Measurements from ENCODE around the gene ATPAF2. TPM values are rescaled to one million over a fixed set of nuclear protein-coding genes. Genes with fewer than 3 reads are reported as not detected.

ATPAF2 gene
- total and polyA plus RNA-seq, 4 donors: 7.1 to 19.9 (median 17.4) TPM

- no peak overlapping the region for H3K4me3 ChIP-seq (ENCODE audit: low read length in 2 of 2)
- DNase-seq (no peak), ATAC-seq (ENCODE audit: low FRiP score) (peak; percentile 91)
- WGBS, 2 donors: 24 to 27% methylated on average over 5 of the region's 5 CpGs
- H3K27ac ChIP-seq (ENCODE audit: low read depth in 1 of 2, low read length in 2 of 2): no peak overlapping the region
- H3K9me3 ChIP-seq (ENCODE audit: control insufficient read depth, low read length): no peaks in the 10 kb centered on the region
- intact Hi-C loops (cut with DNase I): loop anchor here (1.0 to 10.0 kb wide), 5 partner anchors 149 to 352 kb away; partner anchors contain the start of gene RAI1 (in 2 of the 2)
- no peaks in the 10 kb centered on the region for H3K27me3 ChIP-seq (ENCODE audit: control insufficient read depth in 1 of 2, insufficient read depth in 2 of 2, low read length in 1 of 2)
- peaks cover 0 to 2% of the 10 kb centered on the region in 2 donors for H3K36me3 ChIP-seq (ENCODE audit: control insufficient read depth in 1 of 2, insufficient read depth in 2 of 2, low read length in 1 of 2)
- no peaks in the 10 kb centered on the region for H3K4me1 ChIP-seq (ENCODE audit: control insufficient read depth in 1 of 2, insufficient read depth in 2 of 2, low read length in 2 of 2)
Measured at GRCh38 chr17:18033442-18034099, 5.4 kb downstream of the ATPAF2 start.

- intact Hi-C loops (cut with DNase I): loop anchor here (2.0 to 10.0 kb wide), 4 partner anchors 147 to 350 kb away; partner anchors contain the start of gene RAI1 (in 1 of the 2)
- ATAC-seq (ENCODE audit: low FRiP score) (no peak), DNase-seq (no peak)
- no peak overlapping the region for H3K27ac ChIP-seq (ENCODE audit: low read depth in 1 of 2, low read length in 2 of 2)
- H3K4me3 ChIP-seq (ENCODE audit: low read length in 2 of 2): no peak overlapping the region
- H3K36me3 ChIP-seq (ENCODE audit: control insufficient read depth in 1 of 2, insufficient read depth in 2 of 2, low read length in 1 of 2): peaks cover 0 to 2% of the 10 kb centered on the region in 2 donors
- no peaks in the 10 kb centered on the region for H3K9me3 ChIP-seq (ENCODE audit: control insufficient read depth, low read length)
- H3K4me1 ChIP-seq (ENCODE audit: control insufficient read depth in 1 of 2, insufficient read depth in 2 of 2, low read length in 2 of 2): no peaks in the 10 kb centered on the region
- WGBS, 2 donors: 45 to 51% methylated on average over 2 of the region's 2 CpGs
- H3K27me3 ChIP-seq (ENCODE audit: control insufficient read depth in 1 of 2, insufficient read depth in 2 of 2, low read length in 1 of 2): no peaks in the 10 kb centered on the region
Measured at GRCh38 chr17:18031955-18032354, 7.0 kb downstream of the ATPAF2 start.

- ATAC-seq (ENCODE audit: low FRiP score) (no peak), DNase-seq (no peak)
- intact Hi-C loops (cut with DNase I): no loop called here
- Histone ChIP-seq H3K27me3 (ENCODE audit: control insufficient read depth in 1 of 2, insufficient read depth in 2 of 2, low read length in 1 of 2) (no peaks in the 10 kb centered on the region), H3K9me3 (ENCODE audit: control insufficient read depth, low read length) (no peaks in the 10 kb centered on the region), H3K4me3 (ENCODE audit: low read length in 2 of 2) (no peak overlapping the region), H3K27ac (ENCODE audit: low read depth in 1 of 2, low read length in 2 of 2) (no peak overlapping the region), H3K36me3 (ENCODE audit: control insufficient read depth in 1 of 2, insufficient read depth in 2 of 2, low read length in 1 of 2) (peaks cover 0 to 4% of the 10 kb centered on the region in 2 donors), H3K4me1 (ENCODE audit: control insufficient read depth in 1 of 2, insufficient read depth in 2 of 2, low read length in 2 of 2) (no peaks in the 10 kb centered on the region)
- WGBS, 2 donors: 90 to 94% methylated on average over 8 of the region's 8 CpGs
Measured at GRCh38 chr17:18028952-18029540, 9.9 kb downstream of the ATPAF2 start.

- Histone ChIP-seq H3K27me3 (ENCODE audit: control insufficient read depth in 1 of 2, insufficient read depth in 2 of 2, low read length in 1 of 2) (no peaks in the 10 kb centered on the region), H3K9me3 (ENCODE audit: control insufficient read depth, low read length) (no peaks in the 10 kb centered on the region), H3K4me1 (ENCODE audit: control insufficient read depth in 1 of 2, insufficient read depth in 2 of 2, low read length in 2 of 2) (no peaks in the 10 kb centered on the region), H3K27ac (ENCODE audit: low read depth in 1 of 2, low read length in 2 of 2) (no peak overlapping the region), H3K36me3 (ENCODE audit: control insufficient read depth in 1 of 2, insufficient read depth in 2 of 2, low read length in 1 of 2) (peaks cover 0 to 4% of the 10 kb centered on the region in 2 donors), H3K4me3 (ENCODE audit: low read length in 2 of 2) (no peak overlapping the region)
- DNase-seq (no peak), ATAC-seq (ENCODE audit: low FRiP score) (no peak)
- 82 to 83% methylated on average over 11 of the region's 11 CpGs for WGBS, 2 donors
- intact Hi-C loops (cut with DNase I): no loop called here
Measured at GRCh38 chr17:18028114-18028951, 10.6 kb downstream of the ATPAF2 start.

GRCh38 chr17:18027280-18027679, 11.7 kb downstream of the ATPAF2 start:
- H3K4me1 ChIP-seq (ENCODE audit: control insufficient read depth in 1 of 2, insufficient read depth in 2 of 2, low read length in 2 of 2): no peaks in the 10 kb centered on the region
- 89 to 90% methylated on average over 6 of the region's 6 CpGs for WGBS, 2 donors
- intact Hi-C loops (cut with DNase I): no loop called here
- peaks cover 0 to 4% of the 10 kb centered on the region in 2 donors for H3K36me3 ChIP-seq (ENCODE audit: control insufficient read depth in 1 of 2, insufficient read depth in 2 of 2, low read length in 1 of 2)
- no peaks in the 10 kb centered on the region for H3K27me3 ChIP-seq (ENCODE audit: control insufficient read depth in 1 of 2, insufficient read depth in 2 of 2, low read length in 1 of 2)
- H3K4me3 ChIP-seq (ENCODE audit: low read length in 2 of 2): no peak overlapping the region
- ATAC-seq (ENCODE audit: low FRiP score) (no peak), DNase-seq (no peak)
- no peaks in the 10 kb centered on the region for H3K9me3 ChIP-seq (ENCODE audit: control insufficient read depth, low read length)
- H3K27ac ChIP-seq (ENCODE audit: low read depth in 1 of 2, low read length in 2 of 2): no peak overlapping the region

- Histone ChIP-seq H3K36me3 (ENCODE audit: control insufficient read depth in 1 of 2, insufficient read depth in 2 of 2, low read length in 1 of 2) (peaks cover 0 to 2% of the 10 kb centered on the region in 2 donors), H3K9me3 (ENCODE audit: control insufficient read depth, low read length) (no peaks in the 10 kb centered on the region), H3K27me3 (ENCODE audit: control insufficient read depth in 1 of 2, insufficient read depth in 2 of 2, low read length in 1 of 2) (no peaks in the 10 kb centered on the region), H3K4me1 (ENCODE audit: control insufficient read depth in 1 of 2, insufficient read depth in 2 of 2, low read length in 2 of 2) (no peaks in the 10 kb centered on the region), H3K27ac (ENCODE audit: low read depth in 1 of 2, low read length in 2 of 2) (no peak overlapping the region), H3K4me3 (ENCODE audit: low read length in 2 of 2) (no peak overlapping the region)
- ATAC-seq (ENCODE audit: low FRiP score) (no peak), DNase-seq (no peak)
- WGBS, 2 donors: 82 to 84% methylated on average over 11 of the region's 11 CpGs
- intact Hi-C loops (cut with DNase I): no loop called here
Measured at GRCh38 chr17:18025945-18026776, 12.8 kb downstream of the ATPAF2 start.

GRCh38 chr17:18025241-18025944, 13.6 kb downstream of the ATPAF2 start:
- WGBS, 2 donors: 87 to 90% methylated on average over 5 of the region's 5 CpGs
- no peak overlapping the region for H3K4me3 ChIP-seq (ENCODE audit: low read length in 2 of 2)
- H3K36me3 ChIP-seq (ENCODE audit: control insufficient read depth in 1 of 2, insufficient read depth in 2 of 2, low read length in 1 of 2): peaks cover 0 to 2% of the 10 kb centered on the region in 2 donors
- no peaks in the 10 kb centered on the region for H3K4me1 ChIP-seq (ENCODE audit: control insufficient read depth in 1 of 2, insufficient read depth in 2 of 2, low read length in 2 of 2)
- no peak overlapping the region for H3K27ac ChIP-seq (ENCODE audit: low read depth in 1 of 2, low read length in 2 of 2)
- H3K9me3 ChIP-seq (ENCODE audit: control insufficient read depth, low read length): no peaks in the 10 kb centered on the region
- intact Hi-C loops (cut with DNase I): no loop called here
- no peak for ATAC-seq (ENCODE audit: low FRiP score)
- DNase-seq: no peak
- no peaks in the 10 kb centered on the region for H3K27me3 ChIP-seq (ENCODE audit: control insufficient read depth in 1 of 2, insufficient read depth in 2 of 2, low read length in 1 of 2)

- 92 to 95% methylated on average over 5 of the region's 5 CpGs for WGBS, 2 donors
- H3K27me3 ChIP-seq (ENCODE audit: control insufficient read depth in 1 of 2, insufficient read depth in 2 of 2, low read length in 1 of 2): no peaks in the 10 kb centered on the region
- no peak overlapping the region for H3K4me3 ChIP-seq (ENCODE audit: low read length in 2 of 2)
- no peaks in the 10 kb centered on the region for H3K4me1 ChIP-seq (ENCODE audit: control insufficient read depth in 1 of 2, insufficient read depth in 2 of 2, low read length in 2 of 2)
- no peak for ATAC-seq (ENCODE audit: low FRiP score)
- intact Hi-C loops (cut with DNase I): no loop called here
- no peak overlapping the region for H3K27ac ChIP-seq (ENCODE audit: low read depth in 1 of 2, low read length in 2 of 2)
- no peaks in the 10 kb centered on the region for H3K9me3 ChIP-seq (ENCODE audit: control insufficient read depth, low read length)
- H3K36me3 ChIP-seq (ENCODE audit: control insufficient read depth in 1 of 2, insufficient read depth in 2 of 2, low read length in 1 of 2): peaks cover 0 to 2% of the 10 kb centered on the region in 2 donors
- DNase-seq: no peak
Measured at GRCh38 chr17:18021372-18021771, 17.6 kb downstream of the ATPAF2 start.

Measured in aorta (tissue), 5 donors.